HG02763 (cell line): ENCODE measurements around the gene MUC13.
A peak's percentile ranks its signal among the peaks of the same experiment; 100 is the strongest.

ENCODE experiments used
- ATAC-seq: cut with Tn5 transposase; IDR thresholded peaks from one replicate; pipeline ENCODE4 v1.9.1; 2021; ENCODE audit warnings: mild to moderate bottlenecking, moderate library complexity; ENCODE audit not compliant: unreplicated experiment

Gene MUC13

GRCh38 chr3:124903896-124904834, 30.4 kb downstream of the MUC13 start:
- no peak for ATAC-seq

GRCh38 chr3:124896824-124897526, 37.6 kb downstream of the MUC13 start:
- no peak for ATAC-seq

GRCh38 chr3:124895756-124896155, 38.8 kb downstream of the MUC13 start:
- ATAC-seq: no peak

GRCh38 chr3:124893526-124893925, 41.0 kb downstream of the MUC13 start:
- ATAC-seq: no peak

GRCh38 chr3:124890573-124891190, 43.9 kb downstream of the MUC13 start:
- no peak for ATAC-seq

DNA sequence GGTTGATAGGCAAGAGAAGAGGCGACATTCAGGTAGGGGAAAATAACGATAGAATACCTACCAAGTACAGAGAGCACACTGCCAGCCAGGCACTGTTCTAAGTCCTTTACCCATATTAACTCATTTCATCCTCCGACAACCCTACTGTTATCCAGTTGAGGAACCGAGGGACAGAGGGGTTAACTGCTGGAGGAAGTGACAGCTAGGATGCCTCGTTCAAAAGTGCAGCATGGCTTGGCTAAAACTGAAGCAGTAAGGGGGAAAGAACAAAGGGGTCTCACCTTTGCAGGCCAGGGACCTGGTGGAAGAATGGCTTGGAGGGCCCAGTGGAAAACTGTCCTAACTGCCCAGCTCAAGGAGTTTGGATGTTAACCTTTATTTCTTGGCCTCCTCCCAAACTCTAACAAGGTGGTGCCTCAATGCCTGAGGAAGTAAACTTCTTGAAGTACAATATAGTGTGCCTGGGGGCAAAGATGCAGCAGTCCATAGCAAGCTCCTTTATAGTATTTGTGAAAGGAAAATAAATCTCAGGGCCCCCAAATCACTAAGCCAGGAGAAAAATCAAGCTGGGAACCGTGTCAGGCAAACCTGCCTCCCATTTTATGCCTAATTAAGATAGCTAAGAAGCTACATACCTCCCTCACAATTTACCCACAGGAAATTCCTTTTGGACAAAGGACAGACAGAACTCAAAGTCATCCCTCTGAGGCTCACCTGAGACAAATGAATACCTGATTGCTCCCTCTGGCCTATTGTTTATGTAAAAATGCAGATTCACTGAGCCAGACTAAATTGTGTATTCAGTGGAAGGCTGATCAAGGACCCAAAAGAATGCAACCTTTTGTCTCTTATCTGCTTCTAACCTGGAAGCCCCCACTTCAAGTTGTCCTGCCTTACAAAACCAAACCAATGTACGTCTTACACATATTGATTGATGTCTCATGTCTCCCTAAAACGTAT, 45.8 kb downstream of the MUC13 start:
- ATAC-seq: no peak

DNA sequence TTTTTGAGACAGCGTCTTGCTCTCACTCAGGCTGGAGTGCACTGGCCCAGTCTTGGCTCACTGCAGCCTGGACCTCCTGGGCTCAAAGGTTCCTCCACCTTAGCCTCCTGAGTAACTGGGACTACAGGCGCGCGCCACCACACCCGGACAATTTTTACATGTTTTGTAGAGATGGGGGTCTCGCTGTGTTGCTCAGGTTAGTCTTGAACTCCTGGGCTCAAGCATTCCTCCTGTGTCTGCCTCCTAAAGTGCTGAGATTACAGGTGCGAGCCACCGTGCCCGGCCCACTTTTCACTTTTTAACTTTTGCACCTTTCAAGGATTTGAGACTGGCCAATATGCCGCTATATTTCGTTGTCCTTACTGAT, 46.6 kb downstream of the MUC13 start:
- no peak for ATAC-seq

- ATAC-seq: peak; percentile 63
These were observed 47.2 kb downstream of the MUC13 start, which contains the start of gene ITGB5 for GRCh38 chr3:124887177-124887931. TSS of gene ITGB5 (minus strand) at chr3:124887365. CDS start at chr3:124887000, 365 bp downstream.

DNA sequence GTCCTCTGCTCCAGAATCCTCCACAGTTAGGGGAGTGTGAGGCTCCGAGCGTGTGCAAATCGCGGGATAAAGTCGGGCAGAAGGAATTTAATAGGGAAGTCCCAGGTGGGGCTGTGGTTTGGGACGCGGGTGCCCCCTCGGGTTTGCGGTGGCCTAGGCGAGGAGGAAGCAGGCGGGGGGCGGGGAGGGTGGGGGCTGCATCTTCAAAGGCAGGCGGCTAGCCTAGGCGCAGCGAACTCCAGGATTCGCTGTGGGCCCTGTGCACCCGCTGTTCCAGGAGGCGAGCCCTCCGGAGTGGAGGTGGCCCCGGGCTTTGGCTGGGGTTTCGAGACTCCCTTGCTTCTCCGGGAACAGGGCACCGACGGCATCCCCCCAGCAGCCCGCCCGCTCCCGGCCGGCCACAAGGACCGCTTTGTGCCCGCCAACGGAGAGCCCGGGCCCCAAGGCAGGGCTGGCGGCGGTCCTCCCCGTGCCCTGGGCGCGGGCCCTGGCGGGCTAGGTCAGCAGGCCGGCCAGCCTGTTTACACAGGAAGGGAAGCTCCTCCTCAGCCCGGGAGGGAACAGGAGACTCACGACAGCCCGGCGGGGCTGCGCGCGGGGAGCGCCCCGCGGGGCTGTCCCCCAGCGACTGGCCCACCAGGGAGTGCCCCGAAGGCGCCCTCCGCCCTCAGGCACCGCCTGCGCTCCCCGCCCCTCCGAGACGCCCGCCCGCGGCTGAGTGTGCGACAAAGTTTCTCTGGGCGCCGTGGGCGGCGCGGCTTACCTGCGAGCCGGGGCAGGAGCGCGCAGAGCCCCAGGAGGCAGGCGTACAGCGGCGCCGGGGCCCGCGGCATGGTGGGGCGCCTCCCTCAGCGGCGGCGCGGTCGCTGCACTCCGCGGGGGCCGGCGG, 48.1 kb downstream of the MUC13 start:
- peak; percentile 45 for ATAC-seq

DNA sequence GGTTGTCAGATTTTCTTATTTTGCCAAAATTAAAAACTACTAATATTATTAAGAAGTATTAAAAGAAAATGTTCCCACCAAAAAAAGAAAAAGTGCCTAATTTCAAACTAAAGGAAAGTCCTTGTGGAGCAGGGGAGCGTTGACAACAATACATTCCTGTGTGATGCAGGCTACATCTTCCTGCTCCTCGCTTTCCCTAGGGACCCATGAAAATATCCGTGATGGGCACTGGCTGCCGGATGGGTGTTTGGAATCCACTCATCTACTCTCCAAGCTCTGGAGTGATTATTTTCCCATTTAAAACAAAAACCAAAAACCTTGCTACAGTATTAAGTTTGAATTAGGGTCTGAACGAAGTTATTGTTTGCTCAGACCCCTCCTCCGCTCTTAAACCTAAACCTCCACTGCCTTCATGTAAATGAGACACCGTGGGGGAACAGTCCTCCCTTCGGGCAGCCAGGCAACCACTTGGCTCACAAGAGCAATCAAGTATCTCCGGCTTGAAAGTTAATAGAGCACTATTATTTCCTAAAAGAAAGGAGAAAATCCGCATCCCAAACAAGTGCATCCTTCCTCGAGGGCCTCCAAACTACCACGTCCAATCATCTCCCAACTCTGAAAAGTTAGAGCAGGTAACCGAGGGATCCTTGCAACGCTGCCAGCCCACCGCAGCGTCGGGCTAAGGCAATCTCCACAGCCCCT, 48.9 kb downstream of the MUC13 start:
- ATAC-seq: no peak

DNA sequence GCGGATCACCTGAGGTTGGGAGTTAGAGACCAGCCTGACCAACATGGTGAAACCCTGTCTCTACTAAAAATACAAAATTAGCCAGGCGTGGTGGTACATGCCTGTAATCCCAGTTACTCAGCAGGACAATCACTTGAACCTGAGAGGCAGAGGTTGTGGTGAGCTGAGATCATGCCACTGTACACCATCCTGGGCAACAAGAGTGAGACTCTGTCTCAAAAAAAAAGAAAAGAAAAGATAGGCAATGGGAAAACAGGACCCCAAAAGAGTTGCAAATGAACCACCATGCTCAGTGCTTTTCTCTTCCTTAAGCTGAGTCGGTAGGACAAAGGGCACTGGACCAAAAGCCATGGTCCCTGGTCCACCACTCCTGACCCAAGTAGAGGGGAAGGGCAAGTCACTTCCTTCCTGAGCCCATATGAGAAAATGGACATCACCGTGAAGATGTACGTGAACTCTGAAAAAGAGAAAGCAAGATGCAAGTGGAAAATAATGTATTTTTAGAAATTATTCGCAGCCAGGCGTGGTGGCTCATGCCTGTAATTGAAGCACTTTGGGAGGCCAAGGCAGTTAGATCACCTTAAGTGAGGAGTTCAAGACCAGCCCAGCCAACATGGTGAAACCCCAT, 50.0 kb downstream of the MUC13 start:
- ATAC-seq: no peak

- ATAC-seq: no peak
These were observed 50.6 kb downstream of the MUC13 start for GRCh38 chr3:124883766-124884473.

DNA sequence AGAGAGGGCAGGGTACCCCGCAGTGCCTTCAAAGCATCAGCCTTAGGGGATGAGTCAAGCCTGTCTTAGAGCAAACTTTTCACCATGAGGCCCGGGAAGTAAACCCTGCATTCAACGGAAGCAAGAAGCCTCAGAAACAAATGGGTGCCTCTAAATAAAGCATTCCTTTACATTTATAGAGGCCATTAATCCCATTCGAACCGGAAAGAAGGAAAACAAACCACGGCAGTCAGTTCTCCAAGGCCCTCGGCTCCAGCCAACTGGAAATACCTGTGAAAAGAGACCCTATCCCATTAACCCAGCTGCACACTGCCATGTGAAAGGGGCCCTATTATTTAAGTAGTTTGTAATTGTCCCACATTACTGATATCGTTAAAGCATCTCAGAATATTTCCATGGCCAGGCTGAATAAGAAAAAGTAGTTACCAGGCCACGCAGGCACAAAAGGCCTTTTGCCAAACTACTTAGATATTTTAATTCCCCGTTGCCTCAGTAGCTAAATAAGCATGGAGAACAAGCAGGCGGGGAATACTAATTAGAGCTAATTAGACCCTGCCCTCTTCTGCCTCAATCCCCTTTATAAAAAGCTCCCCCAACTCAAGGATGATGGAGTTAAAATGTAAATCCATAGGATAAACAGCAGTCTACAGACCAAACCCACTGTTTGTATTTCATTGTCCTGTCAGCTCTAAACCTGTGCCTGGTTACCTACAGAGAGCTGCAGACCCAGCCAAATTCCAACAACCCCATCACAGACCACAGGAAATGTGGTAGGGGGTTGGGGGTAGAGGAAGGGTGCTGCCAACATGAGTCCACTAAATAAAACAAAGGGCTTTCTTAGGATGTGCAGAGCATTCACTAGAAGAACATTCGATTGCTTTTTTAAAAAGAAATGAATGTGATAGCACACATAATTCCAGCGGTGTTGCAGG, 51.5 kb downstream of the MUC13 start:
- no peak for ATAC-seq

- no peak for ATAC-seq
These were observed 52.4 kb downstream of the MUC13 start for GRCh38 chr3:124881976-124882697.

GRCh38 chr3:124879337-124879680, 55.2 kb downstream of the MUC13 start:
- no peak for ATAC-seq
